K562 (cell line): ENCODE results near the gene ITGAL. TPM values are rescaled to one million over a fixed set of nuclear protein-coding genes. Genes with fewer than 3 reads are reported as not detected.

ENCODE experiments used
- CC2D1A ChIP-seq: fragments of 450-650 bp; IDR thresholded peaks from 2 replicates; pipeline ENCODE4 v1.6.1; 2017; ENCODE audit warnings: mild to moderate bottlenecking
- HEY1 ChIP-seq: fragments of 250-450 bp; sonication (Bioruptor Pico); IDR thresholded peaks from 2 replicates; pipeline ENCODE4 v1.5.0; 2020; ENCODE audit warnings: mild to moderate bottlenecking, moderate library complexity, borderline replicate concordance
- HMGN3 ChIP-seq: IDR thresholded peaks from 2 replicates; pipeline ENCODE4 v1.6.1; 2011; ENCODE audit warnings: borderline replicate concordance, low read depth, mild to moderate bottlenecking, mixed read lengths, low read length; ENCODE audit not compliant: insufficient read length; ENCODE audit errors: extremely low read depth
- REST ChIP-seq, 2 experiments: fragments of 450-650 bp; formaldehyde crosslinking in 1 of 2; IDR thresholded peaks; 2 replicates each; pipeline versions ENCODE4 v1.4.0 to v1.6.1; 2014 to 2020; ENCODE audit warnings: mild to moderate bottlenecking in 2 of 2, borderline replicate concordance in 1 of 2, low read depth in 1 of 2
- YBX1 ChIP-seq: fragments of 450-650 bp; IDR thresholded peaks from 2 replicates; pipeline ENCODE4 v1.7.1; 2016; ENCODE audit warnings: mild to moderate bottlenecking
- ZFP1 ChIP-seq: fragments of 450-650 bp; formaldehyde crosslinking; IDR thresholded peaks from 2 replicates; pipeline ENCODE4 v1.4.0; 2020; ENCODE audit warnings: mild to moderate bottlenecking, mixed read lengths
- ZNF444 ChIP-seq: fragments of 250-450 bp; sonication (Bioruptor Pico); IDR thresholded peaks from 2 replicates; pipeline ENCODE4 v1.4.0; 2020; ENCODE audit warnings: mild to moderate bottlenecking, moderate library complexity
- ZNF780A ChIP-seq: fragments of 250-450 bp; sonication (Bioruptor Pico); IDR thresholded peaks from 2 replicates; pipeline ENCODE4 v1.5.0; 2021; ENCODE audit warnings: mild to moderate bottlenecking
- polyA plus RNA-seq, 8 experiments: library from polyadenylated mRNA; depleted of rRNA in 4 of 8; stranded (reverse) in 5 of 8; unstranded in 3 of 8; fragments of >200 nt; fragmentation: Nextera tagmentation in 2 of 8; fragmentation: Illumina TruSeq in 1 of 8; extraction: Ambion mirVana in 2 of 8; extraction: Trizol in 1 of 8; gene quantifications; 2 replicates each; pipeline versions ENCODE4 v1.2.1 to v1.2.3, GENCODE V29; 2011 to 2014; ENCODE audit warnings: inconsistent platforms in 1 of 8, missing spikeins in 1 of 8
- total RNA-seq, 7 experiments: library from RNA; depleted of rRNA in 6 of 7; stranded (reverse); fragments of >200 nt in 6 of 7; fragmentation: Illumina TruSeq in 2 of 7; extraction: Trizol in 2 of 7; gene quantifications; 2 replicates each; pipeline versions ENCODE4 v1.2.1 to v1.2.3, GENCODE V29; 2011 to 2021; ENCODE audit warnings: low replicate concordance in 1 of 7
- TF ChIP-seq, protein P1 (sequence below): sonication (generic); formaldehyde crosslinking; IDR thresholded peaks from 2 replicates; pipeline ENCODE4 v1.8.0; 2023; ENCODE audit warnings: mild to moderate bottlenecking, missing genetic modification reagents
- TF ChIP-seq, protein P2 (sequence below): fragments of 250-450 bp; sonication (Bioruptor Pico); IDR thresholded peaks from 2 replicates; pipeline ENCODE4 v1.5.1; 2021; ENCODE audit warnings: mild to moderate bottlenecking
- TF ChIP-seq, protein P3 (sequence below): sonication (generic); formaldehyde crosslinking; IDR thresholded peaks from 2 replicates; pipeline ENCODE4 v1.8.0; 2022; ENCODE audit warnings: missing genetic modification reagents, mild to moderate bottlenecking, moderate library complexity, borderline replicate concordance

Gene ITGAL
- total and polyA plus RNA-seq, 9 of the 15 experiments (the other 6 are each of a cell fraction or from before 2014, with no cell fraction given): 0.01 to 0.53 TPM; not detected in 7

DNA sequence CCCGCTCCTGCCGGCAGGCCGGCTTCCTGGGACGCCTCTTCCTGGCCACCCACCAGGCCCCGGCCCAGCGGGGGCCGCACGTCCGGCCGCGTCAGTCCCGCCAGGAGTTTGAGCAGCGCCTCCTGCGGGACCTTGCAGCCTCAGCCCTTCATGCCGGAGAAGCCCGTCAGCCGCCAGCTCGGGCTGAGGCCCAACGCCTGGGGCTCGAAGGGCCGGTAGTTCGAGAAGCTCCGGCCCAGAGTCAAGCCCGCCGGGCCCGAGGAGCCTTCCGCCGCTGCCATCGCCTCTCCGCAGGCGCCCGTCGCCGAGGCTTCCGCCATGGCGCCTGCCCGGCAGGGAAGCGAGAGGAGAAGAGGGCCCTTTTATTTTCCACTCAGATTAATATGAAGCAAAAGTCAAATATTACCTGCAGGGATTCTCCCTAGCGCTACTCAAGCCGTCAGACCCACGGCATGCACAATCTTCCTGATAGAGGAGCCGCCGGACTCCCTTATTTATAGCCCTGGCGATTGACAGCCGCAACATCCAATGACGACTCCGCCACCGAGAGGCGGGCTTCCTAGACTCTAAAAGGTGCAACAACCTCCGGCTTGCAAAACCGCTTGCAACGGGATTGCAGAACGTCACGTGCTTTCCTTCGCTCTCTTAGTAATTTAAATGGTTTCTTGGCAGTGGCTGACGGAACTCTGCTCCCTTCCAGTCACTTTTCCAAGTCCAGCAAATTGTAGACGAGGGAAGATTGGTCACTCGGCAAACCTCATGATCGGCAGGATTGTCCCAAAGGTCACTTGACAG, 26.9 kb upstream of the ITGAL start, which contains the start of gene SEPHS2 (continued):
- TF ChIP-seq, protein P1, sequence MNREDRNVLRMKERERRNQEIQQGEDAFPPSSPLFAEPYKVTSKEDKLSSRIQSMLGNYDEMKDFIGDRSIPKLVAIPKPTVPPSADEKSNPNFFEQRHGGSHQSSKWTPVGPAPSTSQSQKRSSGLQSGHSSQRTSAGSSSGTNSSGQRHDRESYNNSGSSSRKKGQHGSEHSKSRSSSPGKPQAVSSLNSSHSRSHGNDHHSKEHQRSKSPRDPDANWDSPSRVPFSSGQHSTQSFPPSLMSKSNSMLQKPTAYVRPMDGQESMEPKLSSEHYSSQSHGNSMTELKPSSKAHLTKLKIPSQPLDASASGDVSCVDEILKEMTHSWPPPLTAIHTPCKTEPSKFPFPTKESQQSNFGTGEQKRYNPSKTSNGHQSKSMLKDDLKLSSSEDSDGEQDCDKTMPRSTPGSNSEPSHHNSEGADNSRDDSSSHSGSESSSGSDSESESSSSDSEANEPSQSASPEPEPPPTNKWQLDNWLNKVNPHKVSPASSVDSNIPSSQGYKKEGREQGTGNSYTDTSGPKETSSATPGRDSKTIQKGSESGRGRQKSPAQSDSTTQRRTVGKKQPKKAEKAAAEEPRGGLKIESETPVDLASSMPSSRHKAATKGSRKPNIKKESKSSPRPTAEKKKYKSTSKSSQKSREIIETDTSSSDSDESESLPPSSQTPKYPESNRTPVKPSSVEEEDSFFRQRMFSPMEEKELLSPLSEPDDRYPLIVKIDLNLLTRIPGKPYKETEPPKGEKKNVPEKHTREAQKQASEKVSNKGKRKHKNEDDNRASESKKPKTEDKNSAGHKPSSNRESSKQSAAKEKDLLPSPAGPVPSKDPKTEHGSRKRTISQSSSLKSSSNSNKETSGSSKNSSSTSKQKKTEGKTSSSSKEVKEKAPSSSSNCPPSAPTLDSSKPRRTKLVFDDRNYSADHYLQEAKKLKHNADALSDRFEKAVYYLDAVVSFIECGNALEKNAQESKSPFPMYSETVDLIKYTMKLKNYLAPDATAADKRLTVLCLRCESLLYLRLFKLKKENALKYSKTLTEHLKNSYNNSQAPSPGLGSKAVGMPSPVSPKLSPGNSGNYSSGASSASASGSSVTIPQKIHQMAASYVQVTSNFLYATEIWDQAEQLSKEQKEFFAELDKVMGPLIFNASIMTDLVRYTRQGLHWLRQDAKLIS (CRISPR knock-in tag): peak; percentile 79; the same call in 1 of the 2 replicates
- TF ChIP-seq, protein P2, sequence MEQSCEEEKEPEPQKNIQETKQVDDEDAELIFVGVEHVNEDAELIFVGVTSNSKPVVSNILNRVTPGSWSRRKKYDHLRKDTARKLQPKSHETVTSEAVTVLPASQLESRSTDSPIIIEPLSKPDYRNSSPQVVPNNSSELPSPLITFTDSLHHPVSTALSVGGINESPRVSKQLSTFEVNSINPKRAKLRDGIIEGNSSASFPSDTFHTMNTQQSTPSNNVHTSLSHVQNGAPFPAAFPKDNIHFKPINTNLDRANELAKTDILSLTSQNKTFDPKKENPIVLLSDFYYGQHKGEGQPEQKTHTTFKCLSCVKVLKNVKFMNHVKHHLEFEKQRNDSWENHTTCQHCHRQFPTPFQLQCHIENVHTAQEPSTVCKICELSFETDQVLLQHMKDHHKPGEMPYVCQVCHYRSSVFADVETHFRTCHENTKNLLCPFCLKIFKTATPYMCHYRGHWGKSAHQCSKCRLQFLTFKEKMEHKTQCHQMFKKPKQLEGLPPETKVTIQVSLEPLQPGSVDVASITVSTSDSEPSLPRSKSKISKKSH (CRISPR knock-in tag): no peak
- TF ChIP-seq, protein P3, sequence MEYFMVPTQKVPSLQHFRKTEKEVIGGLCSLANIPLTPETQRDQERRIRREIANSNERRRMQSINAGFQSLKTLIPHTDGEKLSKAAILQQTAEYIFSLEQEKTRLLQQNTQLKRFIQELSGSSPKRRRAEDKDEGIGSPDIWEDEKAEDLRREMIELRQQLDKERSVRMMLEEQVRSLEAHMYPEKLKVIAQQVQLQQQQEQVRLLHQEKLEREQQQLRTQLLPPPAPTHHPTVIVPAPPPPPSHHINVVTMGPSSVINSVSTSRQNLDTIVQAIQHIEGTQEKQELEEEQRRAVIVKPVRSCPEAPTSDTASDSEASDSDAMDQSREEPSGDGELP: peak; percentile 52; the same call in 1 of the 2 replicates
- TF ChIP-seq ZFP1 (CRISPR knock-in tag): no peak
- TF ChIP-seq CC2D1A: no peak
- TF ChIP-seq ZNF444 (CRISPR knock-in tag): no peak
- TF ChIP-seq HMGN3: peak; percentile 82
- TF ChIP-seq YBX1: no peak
- peak; percentile 89 for TF ChIP-seq REST (IDR thresholded peaks at IDR 0.05; ENCODE audit: borderline replicate concordance)
- TF ChIP-seq REST (CRISPR knock-in tag; IDR thresholded peaks at IDR 0.05; ENCODE audit: low read depth): 0 out of 2 replicates have a peak, but pooled peaks have one; percentile 32
- no peak for TF ChIP-seq HEY1 (CRISPR knock-in tag)
- no peak for TF ChIP-seq ZNF780A (CRISPR knock-in tag)
